Adrenal gland (tissue), 5 donors: ENCODE measurements around the gene CDH11.

Experiments used
- CTCF ChIP-seq, 6 experiments: fragments of 450-650 bp in 4 of 6; fragments of 200-600 bp in 2 of 6; sonication (generic) in 1 of 6; IDR thresholded peaks; 1 replicate in 5 of 6; 2 replicates in 1 of 6; pipeline versions ENCODE4 v1.5.1 to v1.8.0; 2016 to 2021; ENCODE audit warnings: antibody characterized with exemption in 6 of 6, mild to moderate bottlenecking in 2 of 6, moderate library complexity in 1 of 6
- POLR2A ChIP-seq, 2 donors: fragments of 450-650 bp; IDR thresholded peaks; one replicate each; pipeline ENCODE4 v1.6.1; 2017; ENCODE audit warnings: antibody characterized with exemption in 2 of 2, mild to moderate bottlenecking in 2 of 2, moderate library complexity in 1 of 2
- donor health status: DM: no; HTN: no; CAD: no.

- TF ChIP-seq CTCF (IDR thresholded peaks at IDR 0.05) (no peak), POLR2A (IDR thresholded peaks at IDR 0.05) (no peak)
Measured at GRCh38 chr16:65038100-65038499, 83.8 kb downstream of the CDH11 start.
